Parietal lobe (tissue), 1 donor: ENCODE data around the gene ABTB1. TPM values are rescaled to one million over a fixed set of nuclear protein-coding genes. Genes with fewer than 3 reads are reported as not detected.

ENCODE experiments used
- total RNA-seq: library from RNA; depleted of rRNA; stranded (reverse); fragments of >200 nt; gene quantifications from one replicate; pipeline ENCODE4 v1.2.3, GENCODE V29; 2014

ABTB1 gene
- 16.6 TPM for total RNA-seq

GRCh38 chr3:127672429-127673190 is at the start of gene ABTB1:
ABTB1 (plus strand) TSS chr3:127672952; CDS start chr3:127673026, 74 bp downstream.

GRCh38 chr3:127628788-127629466 is 43.8 kb upstream of the ABTB1 start, which contains the start of gene PODXL2:
PODXL2 (plus strand) TSS chr3:127629185; CDS start chr3:127629220, 35 bp downstream.

Other genes starting within 250 kb of the ABTB1 start
- gene TPRA1, start 82.2 kb upstream of the ABTB1 start, total RNA-seq, result 23.8 TPM
- gene MCM2, start 74.5 kb upstream of the ABTB1 start, total RNA-seq, result 24.7 TPM
- 206 TPM for gene PODXL2, start 43.8 kb upstream of the ABTB1 start, total RNA-seq
- 62.9 TPM for gene MGLL, start 149.6 kb downstream of the ABTB1 start, total RNA-seq
- gene KBTBD12, start 242.3 kb downstream of the ABTB1 start, total RNA-seq, result 3.8 TPM